SK-N-DZ (cell line): ENCODE measurements around the gene NEURL1B.
"Not testable (repeated sequence)": the region's sequence is repeated elsewhere in the genome, so short reads cannot be mapped to it uniquely, and the experiment has no call there.

Source experiments
- DNase-seq: peaks from one replicate; pipeline ENCODE4 v3.0.0-alpha.2; 2015; ENCODE audit warnings: low spot score

NEURL1B gene

GRCh38 chr5:172695232-172696054 is 54.4 kb downstream of the NEURL1B start:
- no peak for DNase-seq

DNA sequence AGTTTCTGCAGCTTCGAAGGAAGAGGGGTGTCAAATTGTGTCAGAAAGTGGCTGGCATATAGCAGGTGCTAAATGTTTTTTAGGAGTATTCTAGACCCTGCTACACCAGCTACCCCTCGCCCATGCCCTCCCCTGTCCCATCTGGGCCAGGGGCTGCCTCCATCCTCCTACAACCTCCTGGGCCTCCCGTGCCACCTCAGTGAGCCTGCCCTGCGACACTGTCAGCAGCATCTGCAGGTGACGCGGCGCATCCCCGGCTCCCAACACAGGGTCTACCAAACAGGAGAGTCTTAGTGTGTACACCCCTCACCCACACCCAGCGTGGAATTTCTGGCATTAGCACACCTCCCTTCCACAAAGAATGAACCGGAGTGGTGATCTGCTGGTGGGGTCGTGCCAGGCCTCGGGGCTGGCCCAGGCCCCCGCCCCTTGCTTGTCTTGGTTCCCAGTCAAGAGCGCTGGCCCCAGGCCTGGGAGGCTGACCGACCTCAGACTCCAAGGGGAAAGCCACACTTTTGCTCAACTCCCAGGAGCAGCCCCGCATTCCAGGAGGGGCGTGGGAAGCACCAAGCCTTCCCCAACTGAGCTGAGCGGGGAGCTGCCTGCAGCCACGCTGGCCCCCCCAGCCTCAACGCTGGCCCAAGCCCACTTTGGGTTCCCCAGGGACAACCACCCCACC is 55.2 kb downstream of the NEURL1B start:
- DNase-seq, result no peak

- DNase-seq, result peak; percentile 83
These were observed 56.4 kb downstream of the NEURL1B start for GRCh38 chr5:172697123-172698121.

GRCh38 chr5:172699423-172699822 is 58.4 kb downstream of the NEURL1B start:
- DNase-seq, result no peak

DNA sequence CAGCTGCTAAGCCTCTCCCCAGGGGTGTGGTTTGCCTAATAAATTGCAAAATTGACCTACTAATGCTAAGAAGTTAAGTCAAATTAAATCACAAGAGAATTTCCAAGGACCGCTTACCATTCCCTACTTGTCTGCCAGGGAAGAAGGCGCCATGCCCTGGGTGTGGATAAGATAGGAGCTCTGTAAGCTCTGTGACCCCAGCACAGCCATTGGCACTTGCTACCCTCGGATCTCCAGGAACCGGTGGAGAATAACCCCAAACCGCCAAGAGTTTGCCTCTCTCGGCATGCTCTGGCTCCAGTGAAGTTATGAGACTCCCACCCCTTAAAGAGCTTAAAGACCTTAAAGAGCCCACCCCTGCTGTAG is 58.9 kb downstream of the NEURL1B start:
- no peak for DNase-seq

GRCh38 chr5:172700365-172701290 is 59.6 kb downstream of the NEURL1B start:
- DNase-seq, result no peak

DNA sequence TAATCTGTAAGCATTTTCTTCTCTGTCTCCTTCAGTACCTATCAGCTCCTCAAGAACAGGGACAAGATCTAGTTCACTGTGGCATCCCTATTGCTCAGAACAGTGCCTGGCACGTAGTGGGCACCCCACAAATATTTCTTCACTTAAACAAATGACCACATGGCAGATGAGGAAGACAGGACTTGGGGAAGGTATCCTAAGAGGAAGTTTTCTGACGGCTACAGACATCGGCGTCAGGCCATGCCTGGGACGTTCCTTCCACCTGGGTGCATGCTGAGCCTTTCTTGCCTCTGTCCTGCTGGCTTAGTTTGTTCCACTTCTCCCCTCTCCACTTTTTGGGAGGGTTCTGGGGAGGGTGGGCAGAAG is 60.2 kb downstream of the NEURL1B start:
- DNase-seq, result no peak

DNA sequence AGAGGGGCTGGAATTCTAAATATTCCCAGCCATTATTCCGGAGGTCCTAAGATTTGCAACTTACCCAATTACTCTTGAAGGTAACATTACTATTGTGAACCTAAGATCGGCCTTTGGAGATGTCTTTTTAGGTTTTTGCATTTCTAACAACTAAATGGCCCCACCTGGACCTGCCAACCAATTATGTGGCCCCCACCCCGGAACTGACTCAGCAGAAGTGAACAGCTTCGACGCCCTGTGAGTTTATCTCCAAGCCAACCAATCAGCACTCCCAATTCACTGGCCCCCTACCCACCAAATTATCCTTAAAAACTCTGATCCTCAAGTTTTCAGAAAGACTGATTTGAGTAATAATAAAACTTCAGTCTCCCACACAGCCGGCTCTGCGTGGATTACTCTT is 62.9 kb downstream of the NEURL1B start:
- DNase-seq, result no peak

GRCh38 chr5:172705576-172706084 is 64.6 kb downstream of the NEURL1B start:
- no peak for DNase-seq

DNA sequence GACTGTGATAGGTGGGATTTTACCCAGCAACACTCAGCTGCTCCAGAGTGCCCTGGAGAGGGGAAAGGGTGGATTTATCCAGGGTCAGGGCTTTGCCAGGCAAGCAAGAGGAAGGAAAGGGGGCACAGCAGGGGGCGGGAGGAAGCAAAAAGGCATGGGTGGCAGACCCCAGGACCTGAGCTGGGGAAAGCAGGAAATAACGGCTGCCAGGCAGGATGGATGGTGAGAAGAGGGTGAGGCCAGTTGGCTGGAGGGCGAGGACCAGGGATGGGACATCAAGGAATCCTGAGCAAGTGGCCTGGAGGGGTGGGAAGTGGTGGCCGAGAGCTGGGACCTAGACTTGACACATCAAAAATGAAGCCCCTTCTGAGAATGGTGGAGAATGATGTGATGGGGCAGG is 65.7 kb downstream of the NEURL1B start:
- no peak for DNase-seq

GRCh38 chr5:172707285-172708182 is 66.5 kb downstream of the NEURL1B start:
- DNase-seq, result peak; percentile 79

DNA sequence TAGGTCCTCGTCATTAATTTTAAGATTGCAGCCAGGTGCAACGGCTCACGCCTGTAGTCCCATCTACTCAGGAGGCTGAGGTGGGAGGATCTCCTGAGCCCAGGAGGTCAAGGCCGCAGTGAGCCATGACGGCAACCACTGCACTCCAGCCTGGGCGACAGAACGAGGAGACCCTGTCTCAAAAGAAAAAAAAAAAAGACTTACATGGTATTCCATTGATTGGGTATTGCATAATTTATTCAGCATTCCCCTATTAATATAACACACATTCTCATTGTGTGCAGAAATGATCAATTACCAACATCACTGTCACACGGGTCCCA is 67.1 kb downstream of the NEURL1B start:
- DNase-seq, result no peak

- DNase-seq, result no peak
These were observed 69.6 kb downstream of the NEURL1B start for GRCh38 chr5:172710676-172711075.

- DNase-seq, result not testable (repeated sequence)
These were observed 70.3 kb downstream of the NEURL1B start for GRCh38 chr5:172711321-172711861.

DNA sequence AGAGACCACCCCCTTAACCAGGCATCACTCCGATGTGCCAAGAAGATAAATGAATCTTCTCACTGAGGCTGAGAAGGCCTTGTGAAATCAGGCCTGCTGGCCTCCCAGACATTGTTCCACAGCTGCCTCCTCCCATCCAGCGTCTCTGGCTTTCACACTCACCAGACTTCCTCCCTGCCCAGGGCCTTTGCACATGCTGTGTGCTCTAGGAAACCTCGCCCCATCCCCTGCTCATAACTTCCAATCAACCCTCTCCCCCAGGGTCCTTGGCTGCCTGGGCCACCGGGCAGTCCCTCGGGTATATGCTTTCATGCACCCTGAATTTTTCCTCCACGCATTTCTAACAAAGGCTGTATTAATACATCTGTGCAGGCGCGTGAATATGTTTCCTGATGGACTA is 71.5 kb downstream of the NEURL1B start:
- DNase-seq, result no peak

- peak; percentile 52 for DNase-seq
These were observed 72.2 kb downstream of the NEURL1B start for GRCh38 chr5:172713113-172713808.

DNA sequence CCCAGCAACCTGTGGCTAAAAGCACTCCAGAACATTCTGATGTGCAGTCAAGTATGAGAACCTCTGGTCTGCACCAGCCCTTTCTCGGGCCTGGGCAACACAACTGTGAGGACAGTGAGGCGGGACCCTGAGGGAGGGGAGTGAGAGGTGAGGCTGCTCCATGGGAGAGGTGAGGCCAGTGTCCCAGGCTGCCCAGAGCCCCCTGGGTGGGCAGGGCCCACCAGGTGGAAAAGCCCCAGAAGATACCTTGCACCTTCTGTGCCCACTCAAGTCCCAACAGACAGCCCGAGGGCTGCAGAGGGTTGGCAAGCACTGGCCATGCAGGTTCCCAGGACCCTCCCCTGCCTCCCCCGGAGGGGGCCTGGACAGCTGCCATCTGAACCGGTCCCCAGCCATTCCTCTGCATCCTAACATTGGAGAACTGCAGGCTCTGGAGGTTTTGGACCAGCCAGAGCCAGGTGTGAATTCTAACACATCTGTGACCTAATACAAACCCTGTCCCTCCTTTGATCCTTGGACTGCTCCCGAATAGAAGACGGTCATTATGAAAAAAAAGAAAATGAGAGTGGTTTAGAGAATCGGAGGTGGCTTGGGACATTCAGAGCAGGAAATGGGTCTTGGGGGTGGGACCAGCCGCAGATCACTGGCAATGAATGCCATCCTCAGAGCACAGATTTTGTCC is 72.9 kb downstream of the NEURL1B start:
- no peak for DNase-seq
